Measurements from ENCODE around the gene ASF1B. TPM values are rescaled to one million over a fixed set of nuclear protein-coding genes. Genes with fewer than 3 reads are reported as not detected.

The ASF1B gene
- total RNA-seq, 1 donor from 2014 or later: 27.4 TPM

DNA sequence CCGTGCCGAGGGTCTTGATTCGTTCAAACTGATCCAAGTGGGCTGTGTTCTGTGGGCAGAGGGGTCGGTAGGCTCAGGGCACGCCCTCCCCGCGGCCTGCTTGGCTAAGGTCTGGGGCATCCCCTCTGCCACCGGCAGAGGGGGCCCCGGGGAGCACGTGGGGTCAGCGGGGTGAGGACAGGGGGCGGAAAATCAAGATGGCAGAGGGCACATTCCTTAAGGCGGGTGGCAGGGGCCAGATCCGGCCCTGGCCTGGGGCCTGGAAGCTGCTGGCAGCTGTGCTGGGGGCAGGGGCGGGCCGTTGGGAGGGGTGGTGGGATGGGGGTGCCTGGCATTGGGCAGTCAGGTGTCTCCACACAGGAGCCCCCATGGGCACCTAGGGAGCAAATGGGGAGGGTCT, 29.5 kb downstream of the ASF1B start:
- Mint-ChIP-seq H3K27ac (no peak overlapping the region), H3K4me1 (ENCODE audit: unreplicated experiment) (no peaks in the 10 kb centered on the region), H3K9me3 (no peaks in the 10 kb centered on the region), H3K4me3 (no peak overlapping the region), H3K36me3 (no peaks in the 10 kb centered on the region), H3K27me3 (no peaks in the 10 kb centered on the region)
- TF ChIP-seq, protein P1, sequence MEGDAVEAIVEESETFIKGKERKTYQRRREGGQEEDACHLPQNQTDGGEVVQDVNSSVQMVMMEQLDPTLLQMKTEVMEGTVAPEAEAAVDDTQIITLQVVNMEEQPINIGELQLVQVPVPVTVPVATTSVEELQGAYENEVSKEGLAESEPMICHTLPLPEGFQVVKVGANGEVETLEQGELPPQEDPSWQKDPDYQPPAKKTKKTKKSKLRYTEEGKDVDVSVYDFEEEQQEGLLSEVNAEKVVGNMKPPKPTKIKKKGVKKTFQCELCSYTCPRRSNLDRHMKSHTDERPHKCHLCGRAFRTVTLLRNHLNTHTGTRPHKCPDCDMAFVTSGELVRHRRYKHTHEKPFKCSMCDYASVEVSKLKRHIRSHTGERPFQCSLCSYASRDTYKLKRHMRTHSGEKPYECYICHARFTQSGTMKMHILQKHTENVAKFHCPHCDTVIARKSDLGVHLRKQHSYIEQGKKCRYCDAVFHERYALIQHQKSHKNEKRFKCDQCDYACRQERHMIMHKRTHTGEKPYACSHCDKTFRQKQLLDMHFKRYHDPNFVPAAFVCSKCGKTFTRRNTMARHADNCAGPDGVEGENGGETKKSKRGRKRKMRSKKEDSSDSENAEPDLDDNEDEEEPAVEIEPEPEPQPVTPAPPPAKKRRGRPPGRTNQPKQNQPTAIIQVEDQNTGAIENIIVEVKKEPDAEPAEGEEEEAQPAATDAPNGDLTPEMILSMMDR (conservative IDR thresholded peaks at IDR 0.05): no peak
- DNase-seq (ENCODE audit: extremely low spot score, unreplicated experiment): no peak

- no peak for DNase-seq (ENCODE audit: extremely low spot score, unreplicated experiment)
- TF ChIP-seq, protein P1 (conservative IDR thresholded peaks at IDR 0.05): no peak
- Mint-ChIP-seq H3K9me3 (no peaks in the 10 kb centered on the region), H3K27ac (no peak overlapping the region), H3K4me3 (no peak overlapping the region), H3K4me1 (ENCODE audit: unreplicated experiment) (no peaks in the 10 kb centered on the region), H3K27me3 (no peaks in the 10 kb centered on the region), H3K36me3 (peaks cover 2% of the 10 kb centered on the region)
Measured at GRCh38 chr19:14105680-14106079, 30.7 kb downstream of the ASF1B start.

DNA sequence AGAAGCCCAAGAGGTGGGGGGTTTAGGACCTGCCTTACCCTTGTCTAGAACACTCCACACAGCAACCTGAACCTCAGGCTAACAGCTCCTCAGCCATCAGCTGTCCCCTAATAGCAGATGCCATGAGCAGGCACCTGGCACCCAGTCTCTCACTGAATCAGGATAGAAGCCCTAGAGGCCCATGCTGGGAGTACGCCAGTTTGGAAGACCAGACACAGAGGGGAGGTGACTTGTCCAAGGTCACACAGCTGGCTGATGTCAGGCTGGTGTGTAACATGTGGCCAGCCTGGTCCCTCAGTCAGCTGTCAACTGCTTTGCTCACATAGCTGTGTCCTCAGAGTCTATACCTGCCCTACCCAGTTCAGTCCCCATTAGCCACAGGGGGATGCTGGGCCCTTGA, 33.1 kb downstream of the ASF1B start:
- Mint-ChIP-seq H3K4me1 (ENCODE audit: unreplicated experiment) (no peaks in the 10 kb centered on the region), H3K27ac (no peak overlapping the region), H3K9me3 (no peaks in the 10 kb centered on the region), H3K27me3 (no peaks in the 10 kb centered on the region), H3K36me3 (peaks cover 3% of the 10 kb centered on the region), H3K4me3 (no peak overlapping the region)
- no peak for DNase-seq (ENCODE audit: extremely low spot score, unreplicated experiment)
- TF ChIP-seq, protein P1 (conservative IDR thresholded peaks at IDR 0.05): no peak

DNA sequence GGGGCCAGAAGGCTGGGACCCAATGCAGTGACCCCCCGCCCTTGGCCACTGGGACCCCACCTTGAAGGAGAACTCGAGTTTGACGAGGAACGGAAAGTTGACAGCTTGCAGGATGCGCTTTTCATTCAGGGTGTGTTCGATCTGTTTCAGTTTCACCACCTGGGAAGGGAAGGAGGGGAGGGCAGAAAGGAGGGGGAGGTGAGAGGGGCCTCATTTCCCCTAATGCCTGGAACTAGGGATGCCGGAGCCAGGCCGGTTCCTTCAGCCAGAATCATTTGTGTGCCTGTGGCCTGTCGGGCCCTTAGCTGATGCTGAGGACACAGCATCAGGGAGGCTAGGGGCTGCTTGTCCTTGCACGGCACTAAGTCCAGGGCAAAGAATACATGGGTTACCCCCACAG, 33.6 kb downstream of the ASF1B start:
- H3K4me3 Mint-ChIP-seq: no peak overlapping the region
- H3K27me3 Mint-ChIP-seq: no peaks in the 10 kb centered on the region
- peaks cover 3% of the 10 kb centered on the region for H3K36me3 Mint-ChIP-seq
- TF ChIP-seq, protein P1 (conservative IDR thresholded peaks at IDR 0.05): no peak
- H3K27ac Mint-ChIP-seq: no peak overlapping the region
- H3K9me3 Mint-ChIP-seq: no peaks in the 10 kb centered on the region
- no peaks in the 10 kb centered on the region for H3K4me1 Mint-ChIP-seq (ENCODE audit: unreplicated experiment)
- DNase-seq (ENCODE audit: extremely low spot score, unreplicated experiment): no peak

DNA sequence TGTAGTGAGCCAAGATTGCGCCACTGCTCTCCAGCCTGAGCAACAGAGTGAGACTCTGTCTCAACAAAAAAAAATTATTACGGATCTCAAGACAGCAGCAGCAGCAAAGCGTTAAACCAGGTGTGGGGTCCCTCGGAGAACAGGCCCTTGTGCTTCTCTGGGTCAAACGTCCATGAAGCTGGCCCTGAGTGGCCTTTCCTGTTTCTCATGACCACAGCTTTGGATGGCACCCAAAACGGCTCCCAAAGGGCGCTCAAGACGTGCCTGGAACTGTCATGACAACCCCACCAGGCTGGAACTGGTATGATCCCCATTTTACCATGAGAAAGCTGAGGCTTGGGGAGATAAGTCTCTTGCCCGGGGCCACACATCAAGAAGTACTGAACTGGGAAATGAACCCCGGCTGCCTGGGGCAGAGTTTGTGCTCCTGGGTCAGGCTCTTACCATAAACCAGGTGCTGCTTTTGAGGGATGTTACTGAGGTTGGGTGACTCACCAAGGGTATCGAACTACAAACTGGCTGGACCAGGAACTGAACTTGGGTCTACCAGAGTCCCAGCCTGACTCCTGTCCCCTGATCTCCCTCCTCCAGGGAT, 34.2 kb downstream of the ASF1B start:
- Mint-ChIP-seq H3K36me3 (peaks cover 4% of the 10 kb centered on the region), H3K9me3 (no peaks in the 10 kb centered on the region), H3K4me1 (ENCODE audit: unreplicated experiment) (no peaks in the 10 kb centered on the region), H3K4me3 (no peak overlapping the region), H3K27me3 (no peaks in the 10 kb centered on the region), H3K27ac (no peak overlapping the region)
- no peak for DNase-seq (ENCODE audit: extremely low spot score, unreplicated experiment)
- TF ChIP-seq, protein P1 (conservative IDR thresholded peaks at IDR 0.05): no peak
